Measurements from ENCODE around the gene RNF125.
"Not testable (repeated sequence)": the region's sequence is repeated elsewhere in the genome, so short reads cannot be mapped to it uniquely, and the experiment has no call there.

Gene RNF125

GRCh38 chr18:32018331-32019250 lies at the start of gene RNF125:
TSS of gene RNF125 (plus strand) at chr18:32018825. CDS start at chr18:32018864, 39 bp downstream.
- DNase-seq (ENCODE audit: low read depth in 2 of 2), result peak; percentile 79 to 85

GRCh38 chr18:31970617-31971016 lies 48.0 kb upstream of the RNF125 start:
- DNase-seq (ENCODE audit: low read depth in 2 of 2), result no peak

GRCh38 chr18:31973929-31974546 lies 44.6 kb upstream of the RNF125 start:
- DNase-seq (ENCODE audit: low read depth in 2 of 2), result no peak

- DNase-seq (ENCODE audit: low read depth in 2 of 2), result no peak
Observed at GRCh38 chr18:31976242-31976641, 42.4 kb upstream of the RNF125 start.

GRCh38 chr18:31977270-31977872 lies 41.3 kb upstream of the RNF125 start:
- DNase-seq (ENCODE audit: low read depth in 2 of 2), result no peak

GRCh38 chr18:31978616-31979015 lies 40.0 kb upstream of the RNF125 start:
- no peak for DNase-seq (ENCODE audit: low read depth in 2 of 2)

GRCh38 chr18:31979714-31980113 lies 38.9 kb upstream of the RNF125 start:
- DNase-seq (ENCODE audit: low read depth in 2 of 2), result no peak

GRCh38 chr18:31980863-31981262 lies 37.8 kb upstream of the RNF125 start:
- no peak for DNase-seq (ENCODE audit: low read depth in 2 of 2)

- DNase-seq (ENCODE audit: low read depth in 2 of 2), result no peak
Observed at GRCh38 chr18:31983020-31983419, 35.6 kb upstream of the RNF125 start.

GRCh38 chr18:31983976-31984375 lies 34.6 kb upstream of the RNF125 start:
- no peak for DNase-seq (ENCODE audit: low read depth in 2 of 2)

- no peak for DNase-seq (ENCODE audit: low read depth in 2 of 2)
Observed at GRCh38 chr18:31990823-31991222, 27.8 kb upstream of the RNF125 start.

- no peak for DNase-seq (ENCODE audit: low read depth in 2 of 2)
Observed at GRCh38 chr18:31996007-31996406, 22.6 kb upstream of the RNF125 start.

GRCh38 chr18:31998880-31999412 lies 19.7 kb upstream of the RNF125 start:
- no peak for DNase-seq (ENCODE audit: low read depth in 2 of 2)

GRCh38 chr18:32001141-32001540 lies 17.5 kb upstream of the RNF125 start:
- DNase-seq (ENCODE audit: low read depth in 2 of 2), result not testable (repeated sequence)

GRCh38 chr18:32003822-32004221 lies 14.8 kb upstream of the RNF125 start:
- DNase-seq (ENCODE audit: low read depth in 2 of 2), result not testable (repeated sequence)

GRCh38 chr18:32010124-32010721 lies 8.4 kb upstream of the RNF125 start:
- no peak for DNase-seq (ENCODE audit: low read depth in 2 of 2)

- DNase-seq (ENCODE audit: low read depth in 2 of 2), result no peak
Observed at GRCh38 chr18:32011193-32011592, 7.4 kb upstream of the RNF125 start.

GRCh38 chr18:32019251-32019948 lies 775 bp downstream of the RNF125 start:
- no peak for DNase-seq (ENCODE audit: low read depth in 2 of 2)

- peak in 1 of 2 donors; percentile 47 for DNase-seq (ENCODE audit: low read depth in 2 of 2)
Observed at GRCh38 chr18:32019949-32020625, 1.5 kb downstream of the RNF125 start.

GRCh38 chr18:32021756-32022564 lies 3.3 kb downstream of the RNF125 start:
- no peak for DNase-seq (ENCODE audit: low read depth in 2 of 2)
